ENCODE results near the gene SMG9.

Gene SMG9, protein sequence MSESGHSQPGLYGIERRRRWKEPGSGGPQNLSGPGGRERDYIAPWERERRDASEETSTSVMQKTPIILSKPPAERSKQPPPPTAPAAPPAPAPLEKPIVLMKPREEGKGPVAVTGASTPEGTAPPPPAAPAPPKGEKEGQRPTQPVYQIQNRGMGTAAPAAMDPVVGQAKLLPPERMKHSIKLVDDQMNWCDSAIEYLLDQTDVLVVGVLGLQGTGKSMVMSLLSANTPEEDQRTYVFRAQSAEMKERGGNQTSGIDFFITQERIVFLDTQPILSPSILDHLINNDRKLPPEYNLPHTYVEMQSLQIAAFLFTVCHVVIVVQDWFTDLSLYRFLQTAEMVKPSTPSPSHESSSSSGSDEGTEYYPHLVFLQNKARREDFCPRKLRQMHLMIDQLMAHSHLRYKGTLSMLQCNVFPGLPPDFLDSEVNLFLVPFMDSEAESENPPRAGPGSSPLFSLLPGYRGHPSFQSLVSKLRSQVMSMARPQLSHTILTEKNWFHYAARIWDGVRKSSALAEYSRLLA

DNA sequence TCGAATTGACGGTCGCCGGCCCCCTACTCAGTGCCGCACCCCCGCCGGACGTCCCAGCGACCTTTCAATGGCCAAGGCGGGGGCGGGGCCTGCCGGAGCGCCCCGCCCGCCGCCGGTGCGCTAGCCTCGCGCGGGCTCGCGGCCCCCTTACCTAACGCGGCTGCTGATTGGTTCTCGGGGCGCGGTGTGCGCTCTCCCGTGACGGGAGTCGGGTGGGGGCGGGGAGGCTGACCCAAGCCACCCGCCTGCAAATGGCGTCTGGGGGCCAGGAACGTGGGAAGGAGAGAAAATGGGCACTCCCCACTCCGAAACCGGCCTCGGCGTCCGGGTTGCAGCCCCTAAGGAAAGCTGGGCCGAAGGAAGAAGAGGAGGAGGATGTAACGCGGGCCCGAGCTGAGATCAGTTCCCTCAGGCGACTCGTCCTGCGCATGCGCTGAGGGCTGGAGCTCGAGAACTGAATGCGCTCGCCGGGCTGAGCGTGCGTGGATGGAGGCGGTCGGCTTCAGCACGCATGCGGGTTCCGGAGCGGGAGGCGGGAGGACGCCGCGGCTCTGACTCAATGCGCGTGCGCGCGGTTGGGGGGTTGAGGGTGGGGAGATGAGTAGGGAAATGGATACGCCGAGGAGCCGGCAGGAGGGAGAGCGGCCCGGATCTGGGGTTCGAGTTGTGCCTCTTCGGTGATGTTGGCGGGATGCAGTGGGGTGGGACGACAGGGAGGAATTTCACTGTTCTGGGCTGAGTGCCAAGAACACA is at the start of gene SMG9:
Gene SMG9, minus strand, starts transcription at position 460 of the 753 bp plus-strand sequence. CDS start 4,221 bp downstream, outside the sequence.
- Histone ChIP-seq H3K9me3 (ENCODE audit: control insufficient read depth, insufficient read depth, low read length) (no peaks in the 10 kb centered on the region), H3K4me1 (ENCODE audit: control insufficient read depth, insufficient read depth, low read length) (peaks cover 4% of the 10 kb centered on the region), H3K9ac (ENCODE audit: low read depth, low read length) (peak within 1 kb of the TSS; percentile 97), H3K36me3 (ENCODE audit: control insufficient read depth, insufficient read depth, low read length) (peaks cover 3% of the 10 kb centered on the region), H3K27me3 (ENCODE audit: control insufficient read depth, insufficient read depth, low read length) (no peaks in the 10 kb centered on the region), H3K4me3 (ENCODE audit: low read depth, low read length) (peak within 1 kb of the TSS; percentile 98)

DNA sequence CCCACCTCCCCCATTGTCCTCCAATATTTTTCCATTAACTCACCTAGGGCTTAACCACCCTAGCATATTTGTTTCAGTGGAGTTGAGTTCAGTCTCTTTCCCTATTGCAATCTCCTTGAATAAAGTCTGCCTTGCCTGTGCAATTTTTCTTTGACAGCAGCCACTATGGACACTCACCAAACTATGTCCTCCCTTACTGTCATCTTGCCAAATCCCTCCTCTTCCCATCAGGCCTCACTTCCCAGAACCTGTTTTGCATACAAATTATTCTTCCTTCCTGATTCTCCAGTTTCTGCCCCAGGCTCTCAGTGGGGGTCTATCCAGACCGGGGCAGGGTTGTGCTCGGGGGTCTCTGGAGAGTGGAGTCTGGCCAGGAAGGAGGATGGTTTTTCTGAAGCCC is 49.7 kb upstream of the SMG9 start:
- Histone ChIP-seq H3K9me3 (ENCODE audit: control insufficient read depth, insufficient read depth, low read length) (no peaks in the 10 kb centered on the region), H3K36me3 (ENCODE audit: control insufficient read depth, insufficient read depth, low read length) (no peaks in the 10 kb centered on the region), H3K27me3 (ENCODE audit: control insufficient read depth, insufficient read depth, low read length) (peaks cover 11% of the 10 kb centered on the region)

DNA sequence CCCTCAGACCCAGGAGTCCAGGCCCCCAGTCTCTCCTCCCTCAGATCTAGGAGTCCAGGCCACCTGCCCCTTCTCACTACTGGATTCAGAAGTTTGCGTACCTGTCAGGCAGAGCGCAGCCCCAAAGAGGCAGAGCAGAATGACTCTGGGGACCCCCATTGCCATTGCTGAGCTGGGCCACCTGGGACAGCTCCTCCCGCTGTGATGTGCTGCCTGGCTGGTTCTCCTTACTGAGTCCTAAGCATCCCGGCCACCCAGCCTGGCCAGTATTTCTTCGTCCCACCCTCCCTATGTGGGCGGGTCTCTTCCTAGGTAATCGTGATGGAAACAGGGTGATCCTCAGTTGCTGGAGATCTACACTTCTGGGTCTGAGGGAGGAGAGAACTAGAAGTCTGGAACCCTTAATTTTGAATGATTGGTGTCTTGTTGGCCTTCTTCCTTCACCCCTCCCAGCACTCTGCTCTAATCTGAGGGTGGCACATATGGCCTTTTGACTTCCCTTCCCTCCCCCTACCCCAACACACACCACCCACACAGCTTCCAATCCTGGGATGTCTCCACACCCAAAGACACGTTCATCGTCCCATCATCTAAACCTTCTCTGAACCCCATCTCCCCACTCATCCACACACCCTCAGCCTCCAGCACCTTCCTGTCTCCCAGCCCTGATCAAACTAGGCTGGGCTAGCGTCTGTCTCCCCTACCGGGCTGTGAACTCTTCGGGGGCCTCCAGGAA is 47.6 kb upstream of the SMG9 start, which contains the start of gene LYPD5:
Gene LYPD5, minus strand, starts transcription at position 232 of the 736 bp plus-strand sequence. Its CDS starts 67 bp downstream, at position 165.
- Histone ChIP-seq H3K4me1 (ENCODE audit: control insufficient read depth, insufficient read depth, low read length) (no peaks in the 10 kb centered on the region), H3K36me3 (ENCODE audit: control insufficient read depth, insufficient read depth, low read length) (no peaks in the 10 kb centered on the region), H3K9me3 (ENCODE audit: control insufficient read depth, insufficient read depth, low read length) (no peaks in the 10 kb centered on the region), H3K9ac (ENCODE audit: low read depth, low read length) (no peak within 1 kb of the TSS), H3K4me3 (ENCODE audit: low read depth, low read length) (no peak within 1 kb of the TSS), H3K27me3 (ENCODE audit: control insufficient read depth, insufficient read depth, low read length) (peaks cover 29% of the 10 kb centered on the region)

More for the DNA sequence above, 49.7 kb upstream of the SMG9 start:
- Histone ChIP-seq H3K4me1 (ENCODE audit: control insufficient read depth, insufficient read depth, low read length) (no peaks in the 10 kb centered on the region), H3K9ac (ENCODE audit: low read depth, low read length) (no peak overlapping the region), H3K4me3 (ENCODE audit: low read depth, low read length) (no peak overlapping the region)

DNA sequence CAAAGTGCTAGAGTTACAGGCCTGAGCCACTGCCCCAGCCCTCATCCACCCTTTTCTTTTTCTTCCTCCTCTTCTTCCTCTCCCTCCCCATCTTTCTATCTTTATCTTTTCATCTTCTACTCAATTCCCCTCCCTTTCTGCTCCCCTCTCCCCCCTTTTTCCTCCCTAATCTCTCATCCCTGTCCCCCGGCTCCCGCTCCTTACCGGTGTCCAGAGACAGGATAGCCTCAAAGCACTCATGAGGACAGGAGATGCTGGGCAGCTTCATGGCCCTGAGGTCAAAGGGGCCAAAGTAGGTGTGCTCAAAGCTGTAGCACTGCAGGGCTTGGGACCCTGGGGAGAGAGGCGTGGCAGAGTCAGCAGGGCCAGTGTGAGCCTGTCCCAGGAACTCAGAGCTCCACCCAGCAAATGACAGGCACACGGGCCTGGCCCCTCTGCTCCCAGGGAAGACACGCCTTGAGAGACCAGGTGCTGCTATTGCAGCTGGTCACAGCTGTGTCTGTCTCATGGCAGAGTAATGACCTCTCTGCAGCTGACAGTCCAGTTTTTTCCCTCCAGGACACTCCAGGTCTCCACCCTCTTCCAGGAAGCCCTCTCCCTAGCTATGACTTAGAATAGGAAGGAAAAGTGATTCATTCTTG is 44.9 kb upstream of the SMG9 start:
- Histone ChIP-seq H3K27me3 (ENCODE audit: control insufficient read depth, insufficient read depth, low read length) (peaks cover 50% of the 10 kb centered on the region), H3K4me1 (ENCODE audit: control insufficient read depth, insufficient read depth, low read length) (no peaks in the 10 kb centered on the region), H3K4me3 (ENCODE audit: low read depth, low read length) (peak overlapping the region; percentile 90), H3K9ac (ENCODE audit: low read depth, low read length) (no peak overlapping the region), H3K9me3 (ENCODE audit: control insufficient read depth, insufficient read depth, low read length) (no peaks in the 10 kb centered on the region), H3K36me3 (ENCODE audit: control insufficient read depth, insufficient read depth, low read length) (no peaks in the 10 kb centered on the region)

DNA sequence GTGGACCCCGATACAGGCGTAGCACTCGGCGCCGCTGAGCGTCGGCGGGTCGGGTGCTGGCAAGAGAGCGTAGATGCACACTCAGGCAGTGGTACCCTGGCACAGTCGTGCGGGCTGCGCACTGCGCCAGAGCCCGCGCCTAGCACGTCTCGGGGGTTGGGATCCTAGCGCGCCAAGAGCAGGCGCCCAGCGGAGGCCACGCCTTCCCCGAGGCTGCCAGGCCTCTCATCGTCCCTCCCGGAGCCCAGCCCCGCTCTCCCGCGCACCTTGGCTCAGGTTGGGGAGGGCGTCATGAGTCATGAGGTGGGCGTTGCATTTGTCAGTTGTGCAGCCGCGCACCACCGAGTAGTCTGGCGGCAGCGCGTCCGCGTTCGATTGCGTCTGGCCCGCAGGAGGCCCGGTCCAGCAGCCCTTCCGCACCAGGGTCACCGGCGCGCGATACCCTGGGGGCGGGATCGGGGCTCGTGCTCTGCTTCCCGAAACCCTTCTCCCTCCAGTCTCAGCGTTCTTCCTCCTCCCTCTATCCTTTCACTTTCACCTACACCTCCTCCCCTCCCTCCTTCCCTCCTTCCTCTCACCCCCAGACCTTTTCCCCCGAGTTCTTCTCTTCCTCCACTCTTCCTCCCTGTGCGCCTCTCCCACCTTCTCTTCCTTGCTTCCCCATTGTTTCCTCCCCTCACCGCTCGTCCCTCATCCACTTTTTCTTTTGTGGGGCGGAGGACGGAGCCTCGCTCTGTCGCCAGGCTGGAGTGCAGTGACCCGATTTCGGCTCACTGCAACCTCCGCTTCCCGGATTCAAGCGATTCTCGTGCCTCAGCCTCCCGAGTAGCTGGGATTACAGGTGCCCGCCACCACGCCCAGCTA is 44.0 kb upstream of the SMG9 start:
- Histone ChIP-seq H3K9me3 (ENCODE audit: control insufficient read depth, insufficient read depth, low read length) (no peaks in the 10 kb centered on the region), H3K9ac (ENCODE audit: low read depth, low read length) (no peak overlapping the region), H3K27me3 (ENCODE audit: control insufficient read depth, insufficient read depth, low read length) (peaks cover 50% of the 10 kb centered on the region), H3K36me3 (ENCODE audit: control insufficient read depth, insufficient read depth, low read length) (no peaks in the 10 kb centered on the region), H3K4me1 (ENCODE audit: control insufficient read depth, insufficient read depth, low read length) (no peaks in the 10 kb centered on the region), H3K4me3 (ENCODE audit: low read depth, low read length) (peak overlapping the region; percentile 90)

DNA sequence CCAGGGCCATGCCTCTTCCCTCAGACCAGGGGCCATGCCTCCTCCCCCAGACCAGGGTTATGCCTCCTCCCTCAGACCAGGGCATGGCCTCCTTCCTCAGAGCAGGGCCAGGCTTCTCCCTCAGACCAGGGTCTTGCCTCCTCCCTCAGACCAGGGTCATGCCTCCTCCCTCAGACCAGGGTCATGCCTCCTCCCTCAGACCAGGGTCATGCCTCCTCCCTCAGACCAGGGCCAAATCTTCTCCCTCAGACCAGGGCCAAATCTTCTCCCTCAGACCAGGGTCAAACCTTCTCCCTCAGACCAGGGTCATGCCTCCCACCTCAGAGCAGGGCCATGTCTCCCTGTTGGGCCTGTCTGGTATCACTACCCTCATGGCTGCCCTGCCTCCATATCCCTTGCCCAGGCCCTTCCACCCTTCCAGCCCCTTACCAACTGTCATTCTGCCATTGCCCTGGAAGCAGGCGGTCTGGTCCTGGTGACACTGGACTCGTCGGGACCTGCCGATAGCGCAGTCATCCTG is 43.3 kb upstream of the SMG9 start:
- H3K27me3 ChIP-seq (ENCODE audit: control insufficient read depth, insufficient read depth, low read length) = peaks cover 50% of the 10 kb centered on the region
- no peaks in the 10 kb centered on the region for H3K9me3 ChIP-seq (ENCODE audit: control insufficient read depth, insufficient read depth, low read length)
- no peak overlapping the region for H3K9ac ChIP-seq (ENCODE audit: low read depth, low read length)
- H3K4me3 ChIP-seq (ENCODE audit: low read depth, low read length) = peak overlapping the region; percentile 90
- H3K4me1 ChIP-seq (ENCODE audit: control insufficient read depth, insufficient read depth, low read length) = no peaks in the 10 kb centered on the region
- no peaks in the 10 kb centered on the region for H3K36me3 ChIP-seq (ENCODE audit: control insufficient read depth, insufficient read depth, low read length)

DNA sequence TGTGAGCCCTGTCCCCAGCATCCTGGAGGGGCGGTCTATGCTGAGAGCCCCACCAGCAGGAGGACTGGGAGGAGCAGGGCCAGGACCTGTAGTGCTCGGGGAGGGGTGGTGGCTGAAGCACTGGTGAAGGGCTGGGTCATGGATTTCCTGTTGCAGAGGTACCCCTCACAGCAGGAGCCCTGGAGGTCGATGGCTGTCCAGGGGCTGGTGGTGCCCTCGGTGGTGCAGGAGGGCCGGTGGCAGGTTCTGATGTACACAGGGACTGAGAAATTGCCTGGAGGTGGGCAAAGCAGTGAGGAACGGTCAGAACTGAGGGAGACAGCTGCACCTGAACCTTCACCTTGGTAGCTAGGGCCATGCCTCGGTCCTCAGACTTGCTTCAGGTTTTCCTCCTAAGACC is 42.8 kb upstream of the SMG9 start:
- no peaks in the 10 kb centered on the region for H3K9me3 ChIP-seq (ENCODE audit: control insufficient read depth, insufficient read depth, low read length)
- H3K4me3 ChIP-seq (ENCODE audit: low read depth, low read length) = no peak overlapping the region
- H3K9ac ChIP-seq (ENCODE audit: low read depth, low read length) = no peak overlapping the region
- H3K36me3 ChIP-seq (ENCODE audit: control insufficient read depth, insufficient read depth, low read length) = no peaks in the 10 kb centered on the region
- H3K4me1 ChIP-seq (ENCODE audit: control insufficient read depth, insufficient read depth, low read length) = no peaks in the 10 kb centered on the region
- H3K27me3 ChIP-seq (ENCODE audit: control insufficient read depth, insufficient read depth, low read length) = peaks cover 50% of the 10 kb centered on the region

DNA sequence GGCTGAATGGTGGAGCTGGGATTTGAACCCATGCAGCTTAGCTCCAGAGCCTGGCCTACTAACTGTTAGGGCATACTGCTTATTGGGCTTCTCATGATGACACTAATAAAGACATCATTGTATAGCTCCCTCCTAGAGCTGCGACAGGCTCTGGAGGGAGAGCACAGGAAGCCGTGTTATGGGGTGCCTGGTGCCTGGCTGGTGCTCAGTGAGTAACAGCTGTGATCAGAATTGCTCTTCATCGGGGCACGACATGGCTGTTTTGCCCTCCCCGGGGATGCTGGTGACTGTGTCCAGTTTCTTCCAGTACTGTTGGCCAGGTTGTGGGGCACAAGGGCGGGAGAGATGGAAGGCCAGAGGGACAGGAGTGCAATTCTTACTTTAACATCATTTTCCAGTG is 42.4 kb upstream of the SMG9 start:
- Histone ChIP-seq H3K36me3 (ENCODE audit: control insufficient read depth, insufficient read depth, low read length) (no peaks in the 10 kb centered on the region), H3K27me3 (ENCODE audit: control insufficient read depth, insufficient read depth, low read length) (peaks cover 50% of the 10 kb centered on the region), H3K4me1 (ENCODE audit: control insufficient read depth, insufficient read depth, low read length) (no peaks in the 10 kb centered on the region), H3K4me3 (ENCODE audit: low read depth, low read length) (no peak overlapping the region), H3K9me3 (ENCODE audit: control insufficient read depth, insufficient read depth, low read length) (no peaks in the 10 kb centered on the region), H3K9ac (ENCODE audit: low read depth, low read length) (no peak overlapping the region)

DNA sequence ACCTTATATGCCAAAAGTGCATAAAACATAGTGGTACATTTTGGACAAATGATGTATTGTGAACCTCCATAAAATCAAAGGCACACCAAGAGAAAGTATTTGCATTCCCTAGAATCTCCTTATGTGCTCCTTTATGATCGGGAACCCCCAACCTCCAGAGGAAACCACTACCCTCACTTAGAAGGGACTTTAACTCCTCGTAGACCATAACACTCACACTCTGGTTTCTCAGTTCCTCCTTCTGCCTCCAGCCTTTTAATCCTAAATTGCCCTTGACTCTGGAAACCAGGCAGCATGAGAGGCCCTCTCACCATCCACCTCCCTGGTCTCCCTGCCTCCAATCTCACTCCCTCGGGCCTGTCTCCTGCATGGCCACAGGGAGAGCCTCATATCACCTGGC is 35.8 kb upstream of the SMG9 start:
- Histone ChIP-seq H3K9ac (ENCODE audit: low read depth, low read length) (no peak overlapping the region), H3K27me3 (ENCODE audit: control insufficient read depth, insufficient read depth, low read length) (peaks cover 3% of the 10 kb centered on the region), H3K4me3 (ENCODE audit: low read depth, low read length) (no peak overlapping the region), H3K4me1 (ENCODE audit: control insufficient read depth, insufficient read depth, low read length) (no peaks in the 10 kb centered on the region), H3K9me3 (ENCODE audit: control insufficient read depth, insufficient read depth, low read length) (no peaks in the 10 kb centered on the region), H3K36me3 (ENCODE audit: control insufficient read depth, insufficient read depth, low read length) (no peaks in the 10 kb centered on the region)

DNA sequence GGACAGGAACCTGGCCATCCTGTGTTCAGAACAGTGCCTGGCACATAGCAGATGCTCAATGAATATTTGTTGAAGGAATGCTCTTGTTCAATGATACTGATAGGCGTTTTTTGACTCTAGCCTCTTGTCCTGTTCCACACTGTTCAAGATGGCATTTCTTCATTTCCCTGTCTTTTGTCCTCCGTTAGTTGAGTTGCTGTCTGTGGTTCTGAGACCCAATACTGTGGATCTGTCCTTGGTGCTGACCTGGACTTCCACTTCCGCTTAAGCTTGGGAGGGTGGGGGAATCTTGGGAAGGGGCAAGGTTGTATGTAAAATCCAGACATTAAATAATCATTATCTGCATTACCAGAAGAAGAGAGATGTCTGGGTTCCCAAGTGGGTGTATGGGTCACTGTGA is 34.3 kb upstream of the SMG9 start:
- no peak overlapping the region for H3K9ac ChIP-seq (ENCODE audit: low read depth, low read length)
- H3K27me3 ChIP-seq (ENCODE audit: control insufficient read depth, insufficient read depth, low read length) = no peaks in the 10 kb centered on the region
- H3K4me3 ChIP-seq (ENCODE audit: low read depth, low read length) = no peak overlapping the region
- H3K4me1 ChIP-seq (ENCODE audit: control insufficient read depth, insufficient read depth, low read length) = no peaks in the 10 kb centered on the region
- no peaks in the 10 kb centered on the region for H3K9me3 ChIP-seq (ENCODE audit: control insufficient read depth, insufficient read depth, low read length)
- H3K36me3 ChIP-seq (ENCODE audit: control insufficient read depth, insufficient read depth, low read length) = no peaks in the 10 kb centered on the region

All from iPS-15b (cell line).